A549 (cell line): ENCODE results near the gene C2CD3. TPM values are rescaled to one million over a fixed set of nuclear protein-coding genes. Genes with fewer than 3 reads are reported as not detected.
"Not testable (repeated sequence)": the region's sequence is repeated elsewhere in the genome, so short reads cannot be mapped to it uniquely, and the experiment has no call there.

ENCODE experiments used
- ATAC-seq, 2 experiments: fragments of 200-7000 bp in 1 of 2; fragments of >200 bp in 1 of 2; cut with Nextera tagmentation in 1 of 2; cut with Tn5 transposase in 1 of 2; 3 replicates each; pipeline versions ENCODE4 v1.8.0 to v1.9.1; 2018 to 2020; ENCODE audit warnings: mild to moderate bottlenecking in 1 of 2, moderate library complexity in 1 of 2
- CTCF ChIA-PET: fragments of 300-600 bp; sonication (Branson Sonifier 250); formaldehyde crosslinking; extraction: SDS; loops from one replicate; lab custom pipeline; 2021; ENCODE audit warnings: antibody characterized with exemption, inconsistent platforms; lab: Yijun Ruan, JAX
- POLR2A ChIA-PET: fragments of 350-600 bp; formaldehyde crosslinking; extraction: SDS; loops from one replicate; lab custom pipeline; 2021; ENCODE audit warnings: antibody characterized with exemption, inconsistent platforms; lab: Yijun Ruan, JAX
- DNase-seq, 2 experiments: peaks; one replicate each; pipeline versions ENCODE4 v3.0.0 to v3.0.0-alpha.2; 2011 to 2016; ENCODE audit warnings: low read depth in 1 of 2, low spot score in 1 of 2
- FAIRE-seq: peaks from 2 replicates; lab custom pipeline; 2011; peaks lifted over from hg19 to GRCh38; lab: Jason Lieb, UNC
- H3K27ac ChIP-seq, 2 experiments: fragments of >200 bp; sonication (Bioruptor Twin); formaldehyde crosslinking; 3 replicates each; pipeline ENCODE4 v1.5.1; 2016 to 2017
- H3K4me1 ChIP-seq: fragments of >200 bp; sonication (Bioruptor Twin); formaldehyde crosslinking; 3 replicates; pipeline ENCODE4 v1.6.1; 2016
- H3K4me2 ChIP-seq: fragments of >200 bp; sonication (Bioruptor Twin); formaldehyde crosslinking; 3 replicates; pipeline ENCODE4 v1.6.1; 2016
- H3K4me3 ChIP-seq: fragments of >200 bp; sonication (Bioruptor Twin); formaldehyde crosslinking; 3 replicates; pipeline ENCODE4 v1.5.1; 2016
- H3K9me3 ChIP-seq: fragments of >200 bp; sonication (Bioruptor Twin); formaldehyde crosslinking; 3 replicates; pipeline ENCODE4 v1.6.1; 2016
- ATOH8 ChIP-seq: fragments of 250-450 bp; sonication (Bioruptor Pico); IDR thresholded peaks from 2 replicates; pipeline ENCODE4 v1.5.0; 2020; ENCODE audit warnings: low read depth, mild to moderate bottlenecking, moderate library complexity
- BHLHE40 ChIP-seq: IDR thresholded peaks from 2 replicates; pipeline ENCODE4 v1.6.1; 2012; ENCODE audit warnings: low read depth, low read length, inconsistent platforms
- CEBPB ChIP-seq, 2 experiments: fragments of >200 bp in 1 of 2; sonication (Bioruptor Twin) in 1 of 2; formaldehyde crosslinking in 1 of 2; IDR thresholded peaks; 2 replicates each; pipeline ENCODE4 v1.6.1; 2012 to 2016
- E2F6 ChIP-seq: IDR thresholded peaks from 2 replicates; pipeline ENCODE4 v1.6.1; 2012; ENCODE audit warnings: low read depth, borderline replicate concordance
- EHMT2 ChIP-seq: fragments of 200-600 bp; sonication (generic); IDR thresholded peaks from 2 replicates; pipeline ENCODE4 v1.6.1; 2016; ENCODE audit warnings: antibody characterized with exemption, low read depth, mild to moderate bottlenecking, moderate library complexity
- HDAC2 ChIP-seq: fragments of 200-600 bp; sonication (generic); IDR thresholded peaks from 2 replicates; pipeline ENCODE4 v1.6.1; 2016
- HOXA7 ChIP-seq: fragments of 250-450 bp; sonication (Bioruptor Pico); IDR thresholded peaks from 2 replicates; pipeline ENCODE4 v1.5.0; 2020; ENCODE audit warnings: mild to moderate bottlenecking, moderate library complexity
- JUNB ChIP-seq: fragments of >200 bp; sonication (Bioruptor Twin); formaldehyde crosslinking; IDR thresholded peaks from 2 replicates; pipeline ENCODE4 v1.6.1; 2016
- KDM1A ChIP-seq: fragments of 200-600 bp; sonication (generic); IDR thresholded peaks from 2 replicates; pipeline ENCODE4 v1.6.1; 2016; ENCODE audit warnings: low read depth, mild to moderate bottlenecking
- KDM5A ChIP-seq: fragments of 200-600 bp; sonication (generic); IDR thresholded peaks from 2 replicates; pipeline ENCODE4 v1.6.1; 2016; ENCODE audit warnings: antibody characterized with exemption, mild to moderate bottlenecking
- MAFK ChIP-seq: fragments of 450-650 bp; IDR thresholded peaks from 2 replicates; pipeline ENCODE4 v1.6.1; 2014; ENCODE audit not compliant: partially characterized antibody
- MAZ ChIP-seq: fragments of 150-350 bp; IDR thresholded peaks from 2 replicates; pipeline ENCODE4 v1.6.1; 2014; ENCODE audit warnings: antibody characterized with exemption, low read depth, low read length, borderline replicate concordance
- PBX3 ChIP-seq: IDR thresholded peaks from 2 replicates; pipeline ENCODE4 v1.6.1; 2012
- POLR2A ChIP-seq: IDR thresholded peaks from 2 replicates; pipeline ENCODE4 v1.6.1; 2012; ENCODE audit warnings: mild to moderate bottlenecking, low read length
- USF2 ChIP-seq: fragments of 450-650 bp; IDR thresholded peaks from 2 replicates; pipeline ENCODE4 v1.6.1; 2014; ENCODE audit warnings: antibody characterized with exemption
- WGBS: methylation state at CpG from one replicate; pipeline ENCODE4 v1.1.6; 2017; ENCODE audit errors: missing lambda C conversion rate; 5-methylcytosine and 5-hydroxymethylcytosine counted together
- polyA plus RNA-seq, 4 experiments: library from polyadenylated mRNA; depleted of rRNA in 3 of 4; stranded (reverse); fragments of >200 nt; fragmentation: RNase III in 1 of 4; extraction: RNeasy Plus Mini Kit Qiagen cat#74134 plus additional on column Dnase treatment in 1 of 4; gene quantifications; 2 replicates in 3 of 4; 3 replicates in 1 of 4; pipeline ENCODE4 v1.2.3, GENCODE V29; 2011 to 2017

C2CD3 gene
- polyA plus RNA-seq, 2 of the 4 experiments (the other 2 are of a cell fraction) = 15.2 to 19.8 TPM

GRCh38 chr11:74086242-74086884 is 84.4 kb downstream of the C2CD3 start:
- H3K4me1 ChIP-seq = peaks cover 22% of the 10 kb centered on the region
- ChIA-PET POLR2A (no interaction called here), CTCF (interaction anchor here (0.8 to 1.2 kb wide), 3 partner anchors 12 to 49 kb away, joined by 3 to 4 read pairs (median 4); no protein-coding TSS in a partner anchor)
- FAIRE-seq (no peak), ATAC-seq (no peak), DNase-seq (no peak)
- H3K9me3 ChIP-seq = no peaks in the 10 kb centered on the region
- TF ChIP-seq MAZ (no peak), USF2 (no peak), POLR2A (no peak), CEBPB (IDR thresholded peaks at IDR 0.05) (no peak), HDAC2 (no peak), BHLHE40 (no peak)
- no peak overlapping the region for H3K4me3 ChIP-seq
- peak overlapping the region in 1 of 2 experiments; percentile 67; a peak in 2 of 6 replicates for H3K27ac ChIP-seq
- H3K4me2 ChIP-seq = no peak overlapping the region
- WGBS = 86% methylated on average over 5 of the region's 5 CpGs

GRCh38 chr11:74085542-74085892 is 85.3 kb downstream of the C2CD3 start:
- WGBS = 74% methylated on average over 6 of the region's 6 CpGs
- ChIA-PET POLR2A (no interaction called here), CTCF (interaction anchor here (1.0 to 1.2 kb wide), 2 partner anchors 18 to 50 kb away, joined by 4 read pairs; no protein-coding TSS in a partner anchor)
- H3K4me1 ChIP-seq = peaks cover 22% of the 10 kb centered on the region
- DNase-seq = no peak
- peak overlapping the region; percentile 2 to 67; a peak in 5 of 6 replicates for H3K27ac ChIP-seq
- TF ChIP-seq EHMT2 (no peak), MAFK (peak; percentile 20)
- peak overlapping the region; percentile 40; the same call in 1 of the 3 replicates for H3K4me2 ChIP-seq
- no peak for FAIRE-seq
- H3K4me3 ChIP-seq = no peak overlapping the region
- ATAC-seq = peak; percentile 30 to 50; a peak in 4 of 6 replicates
- no peaks in the 10 kb centered on the region for H3K9me3 ChIP-seq

- peaks cover 22% of the 10 kb centered on the region for H3K4me1 ChIP-seq
- no peak for DNase-seq
- H3K4me2 ChIP-seq = peak overlapping the region; percentile 40
- no peaks in the 10 kb centered on the region for H3K9me3 ChIP-seq
- ChIA-PET CTCF (interaction anchor here (1.0 to 1.2 kb wide), 2 partner anchors 18 to 50 kb away, joined by 4 read pairs; no protein-coding TSS in a partner anchor), POLR2A (no interaction called here)
- no peak for FAIRE-seq
- WGBS = 61% methylated on average over 2 of the region's 2 CpGs
- peak; percentile 24 to 52; a peak in 4 of 6 replicates for ATAC-seq
- TF ChIP-seq KDM1A (no peak), KDM5A (no peak), JUNB (0 out of 2 replicates have a peak, but pooled peaks have one; percentile 20), BHLHE40 (no peak), CEBPB (IDR thresholded peaks at IDR 0.05) (peak in 1 of 2 experiments; percentile 12; a peak in 1 of 4 replicates)
- H3K4me3 ChIP-seq = no peak overlapping the region
- H3K27ac ChIP-seq = peak overlapping the region; percentile 7 to 67; a peak in 4 of 6 replicates
Measured at GRCh38 chr11:74084796-74085541, 85.8 kb downstream of the C2CD3 start.

- FAIRE-seq, H3K27ac ChIP-seq, H3K4me2 ChIP-seq, DNase-seq, POLR2A ChIA-PET, H3K9me3 ChIP-seq, CTCF ChIA-PET, ATAC-seq, H3K4me3 ChIP-seq: not testable (repeated sequence)
- WGBS = 94% methylated on average over 4 of the region's 4 CpGs
- H3K4me1 ChIP-seq = peaks cover 22% of the 10 kb centered on the region
Measured at GRCh38 chr11:74083927-74084326, 86.9 kb downstream of the C2CD3 start.

- no peak for TF ChIP-seq ATOH8
- TF ChIP-seq E2F6 = no peak
- TF ChIP-seq PBX3 = no peak
- TF ChIP-seq HOXA7 = no peak
- TF ChIP-seq MAZ = no peak
- H3K9me3 ChIP-seq = no peaks in the 10 kb centered on the region
- H3K4me2 ChIP-seq = no peak overlapping the region
- ATAC-seq (no peak), DNase-seq (no peak), FAIRE-seq (no peak)
- no peak overlapping the region for H3K4me3 ChIP-seq
- peaks cover 20% of the 10 kb centered on the region for H3K4me1 ChIP-seq
- CTCF ChIA-PET = no interaction called here
- no peak overlapping the region for H3K27ac ChIP-seq
- 62% methylated on average over 1 of the region's 1 CpG for WGBS
- POLR2A ChIA-PET = no interaction called here
Measured at GRCh38 chr11:74081428-74081827, 89.4 kb downstream of the C2CD3 start.
